G401.6 (cell line): ENCODE measurements around the gene CCDC137.
A peak's percentile ranks its signal among the peaks of the same experiment; 100 is the strongest.

Experiments used
- FAIRE-seq: peaks from 2 replicates; lab custom pipeline; 2012; peaks lifted over from hg19 to GRCh38; lab: Jason Lieb, UNC

The CCDC137 gene

GRCh38 chr17:81683584-81684441, 17.3 kb downstream of the CCDC137 start, which contains the start of the genes ARL16 and HGS:
Gene ARL16 (minus strand): TSS chr17:81683797. CDS start chr17:81683753, 44 bp downstream.
Gene HGS (plus strand): TSS chr17:81684011. CDS start chr17:81684067, 56 bp downstream.
- peak; percentile 98 for FAIRE-seq

- no peak for FAIRE-seq
Observed at GRCh38 chr17:81684442-81684911, 17.9 kb downstream of the CCDC137 start.

GRCh38 chr17:81685108-81685507, 18.6 kb downstream of the CCDC137 start:
- no peak for FAIRE-seq

GRCh38 chr17:81686614-81687013, 20.1 kb downstream of the CCDC137 start:
- no peak for FAIRE-seq

- FAIRE-seq: no peak
Observed at GRCh38 chr17:81687770-81688541, 21.4 kb downstream of the CCDC137 start.

GRCh38 chr17:81688616-81689015, 22.1 kb downstream of the CCDC137 start:
- FAIRE-seq: no peak

- no peak for FAIRE-seq
Observed at GRCh38 chr17:81690066-81690465, 23.5 kb downstream of the CCDC137 start.

- no peak for FAIRE-seq
Observed at GRCh38 chr17:81690549-81690948, 24.0 kb downstream of the CCDC137 start.

GRCh38 chr17:81691196-81691595, 24.7 kb downstream of the CCDC137 start:
- no peak for FAIRE-seq

GRCh38 chr17:81691608-81692007, 25.1 kb downstream of the CCDC137 start:
- FAIRE-seq: no peak

GRCh38 chr17:81693509-81694210, 27.1 kb downstream of the CCDC137 start:
- FAIRE-seq: no peak

GRCh38 chr17:81694810-81695209, 28.3 kb downstream of the CCDC137 start:
- no peak for FAIRE-seq

GRCh38 chr17:81695211-81695610, 28.7 kb downstream of the CCDC137 start:
- no peak for FAIRE-seq

- no peak for FAIRE-seq
Observed at GRCh38 chr17:81695801-81696200, 29.3 kb downstream of the CCDC137 start.

- no peak for FAIRE-seq
Observed at GRCh38 chr17:81696218-81696941, 29.8 kb downstream of the CCDC137 start.

GRCh38 chr17:81697261-81698044, 30.9 kb downstream of the CCDC137 start:
- FAIRE-seq: no peak

- no peak for FAIRE-seq
Observed at GRCh38 chr17:81700353-81701287, 34.1 kb downstream of the CCDC137 start.

GRCh38 chr17:81701288-81702071, 34.9 kb downstream of the CCDC137 start:
- FAIRE-seq: no peak
